ENCODE measurements around the gene FNBP1. TPM values are rescaled to one million over a fixed set of nuclear protein-coding genes. Genes with fewer than 3 reads are reported as not detected.

The FNBP1 gene
- total and polyA plus RNA-seq, 2 of the 8 experiments (the other 6 are each of a cell fraction or from before 2014, with no cell fraction given): 7.2 to 40.9 TPM

GRCh38 chr9:129952337-129952736 lies 90.7 kb downstream of the FNBP1 start (continued):
- TF ChIP-seq CHD7 (IDR thresholded peaks at IDR 0.05; ENCODE audit: insufficient replicate concordance, low read length): no peak
- TF ChIP-seq CHD1 (IDR thresholded peaks at IDR 0.05; ENCODE audit: low read depth, low read length): no peak
